Ramos (cell line): ENCODE data around the gene GPR55.

Experiments
- in situ Hi-C: fragments of 300-500 bp; cut with MboI; formaldehyde crosslinking; loops from one replicate; pipeline ENCODE4 v1.14.3; 2022; ENCODE audit warnings: low sequenced_read_pairs; ENCODE audit not compliant: unreplicated experiment

Gene GPR55

GRCh38 chr2:230951396-230951795 lies 26.4 kb upstream of the GPR55 start:
- in situ Hi-C loops: no loop called here

DNA sequence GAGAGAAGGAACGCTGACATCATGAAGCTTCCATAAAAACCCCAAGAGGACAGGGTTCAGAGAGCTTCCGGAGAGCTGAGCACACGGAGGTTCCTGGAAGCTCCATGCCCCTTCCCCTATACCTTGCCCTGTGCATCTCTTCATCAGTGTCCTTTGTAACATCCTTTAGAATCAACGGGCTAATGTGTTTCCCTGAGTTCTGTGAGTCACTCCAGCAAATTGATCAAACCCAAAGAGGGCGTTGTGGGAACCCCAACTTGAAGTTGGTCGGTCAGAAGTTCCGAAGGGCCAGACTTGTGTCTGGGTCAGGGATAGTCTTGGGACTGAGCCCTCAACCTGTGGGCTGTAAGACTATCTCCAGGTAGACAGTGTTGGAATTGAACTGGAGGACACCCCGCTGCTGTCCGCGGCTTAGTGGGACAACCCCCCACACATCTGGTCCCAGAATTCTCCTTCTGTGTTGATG lies 25.9 kb upstream of the GPR55 start:
- in situ Hi-C loops: no loop called here

- in situ Hi-C loops: no loop called here
Observed at GRCh38 chr2:230949966-230950873, 25.2 kb upstream of the GPR55 start.

DNA sequence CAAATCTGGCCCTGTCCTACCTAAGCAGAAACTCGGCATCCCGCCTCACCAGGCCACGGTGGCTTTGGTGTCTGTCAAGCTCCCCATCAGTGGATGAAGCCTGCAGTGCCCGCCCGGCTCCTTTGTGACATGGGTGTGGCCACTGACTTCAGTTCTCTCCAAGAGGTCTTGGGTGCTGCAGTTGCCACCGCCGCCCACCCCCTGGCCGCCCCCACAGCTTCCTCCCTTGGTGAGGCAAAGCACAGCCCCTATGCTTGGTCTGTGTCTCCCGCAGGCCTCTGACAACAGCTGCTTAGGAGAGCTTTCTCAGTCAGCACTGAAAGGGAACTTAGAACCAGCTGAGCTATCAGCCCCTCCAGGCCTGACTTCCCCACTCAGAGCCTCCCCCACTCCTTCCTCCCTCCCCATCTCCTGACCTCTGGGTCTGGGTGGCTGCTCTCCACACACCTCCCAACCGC lies 22.9 kb upstream of the GPR55 start:
- in situ Hi-C loops: no loop called here

- in situ Hi-C loops: no loop called here
Observed at GRCh38 chr2:230947235-230947576, 22.2 kb upstream of the GPR55 start.

DNA sequence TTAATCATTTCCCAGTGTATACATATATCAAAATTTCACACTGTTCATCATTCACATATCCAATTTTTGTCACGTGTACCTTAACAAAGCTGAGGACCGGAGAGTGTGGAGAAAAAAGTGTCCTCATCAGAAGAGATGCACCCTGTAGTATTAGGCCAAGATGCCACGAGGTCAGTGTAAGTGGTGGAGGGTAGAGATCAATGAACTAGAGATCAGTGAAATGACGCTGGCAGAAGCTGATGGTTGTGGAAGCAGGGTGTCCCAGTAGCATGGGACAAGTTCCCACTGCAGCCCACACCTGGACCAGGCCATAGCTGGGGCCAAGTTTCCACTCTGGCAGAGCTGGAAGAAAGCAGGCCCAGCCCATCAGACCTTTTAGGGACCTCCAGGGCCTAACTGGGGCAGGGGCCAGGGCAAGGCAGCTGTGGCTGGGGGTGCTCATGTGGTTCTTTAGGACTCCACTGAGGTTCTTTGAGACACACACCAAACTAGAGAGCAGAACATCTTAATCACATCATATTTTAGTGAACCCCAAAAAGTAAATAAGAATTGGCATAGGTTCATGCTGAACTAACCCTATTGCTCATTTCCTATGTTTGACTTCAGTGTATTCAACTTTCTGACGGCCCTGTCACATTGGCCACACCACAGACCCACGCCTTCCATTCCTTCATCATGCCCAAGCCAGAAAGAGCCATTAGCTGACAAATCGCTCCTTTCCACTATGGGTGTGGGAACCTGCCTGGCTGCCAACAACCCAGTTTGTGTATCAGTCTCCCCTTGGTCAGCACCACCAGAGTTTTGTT lies 21.6 kb upstream of the GPR55 start:
- in situ Hi-C loops: no loop called here

DNA sequence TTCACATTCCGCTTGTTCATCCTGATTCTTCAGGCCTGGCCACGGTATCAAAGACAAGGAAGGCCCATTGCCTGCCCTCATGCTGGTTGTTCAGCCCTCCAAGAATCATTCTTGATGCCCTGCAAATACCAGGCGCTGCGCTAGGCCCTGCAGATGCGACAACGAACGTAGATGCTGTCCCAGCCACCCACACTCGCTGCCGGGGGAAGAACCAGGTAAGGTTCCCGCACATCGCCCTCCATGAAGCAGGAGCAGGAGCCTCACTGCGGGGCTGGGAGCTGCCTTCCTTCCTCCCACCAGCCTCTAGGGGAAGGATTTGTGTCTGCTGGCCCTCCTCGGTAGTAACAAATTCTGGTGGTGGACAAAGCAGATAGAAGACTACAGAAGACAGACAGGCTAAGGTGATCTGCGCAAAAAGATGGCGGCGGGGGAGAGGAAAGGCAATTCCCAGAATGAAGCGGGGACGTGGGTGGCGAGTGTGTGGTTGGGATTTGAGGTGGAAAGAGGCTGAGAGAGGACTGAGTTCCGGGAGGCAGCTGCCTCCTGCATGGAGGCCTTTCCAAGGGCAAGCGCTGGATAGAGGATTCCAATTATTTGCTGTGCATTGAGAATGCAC lies 19.8 kb upstream of the GPR55 start:
- in situ Hi-C loops: no loop called here

- in situ Hi-C loops: no loop called here
Observed at GRCh38 chr2:230944123-230944653, 19.1 kb upstream of the GPR55 start.

DNA sequence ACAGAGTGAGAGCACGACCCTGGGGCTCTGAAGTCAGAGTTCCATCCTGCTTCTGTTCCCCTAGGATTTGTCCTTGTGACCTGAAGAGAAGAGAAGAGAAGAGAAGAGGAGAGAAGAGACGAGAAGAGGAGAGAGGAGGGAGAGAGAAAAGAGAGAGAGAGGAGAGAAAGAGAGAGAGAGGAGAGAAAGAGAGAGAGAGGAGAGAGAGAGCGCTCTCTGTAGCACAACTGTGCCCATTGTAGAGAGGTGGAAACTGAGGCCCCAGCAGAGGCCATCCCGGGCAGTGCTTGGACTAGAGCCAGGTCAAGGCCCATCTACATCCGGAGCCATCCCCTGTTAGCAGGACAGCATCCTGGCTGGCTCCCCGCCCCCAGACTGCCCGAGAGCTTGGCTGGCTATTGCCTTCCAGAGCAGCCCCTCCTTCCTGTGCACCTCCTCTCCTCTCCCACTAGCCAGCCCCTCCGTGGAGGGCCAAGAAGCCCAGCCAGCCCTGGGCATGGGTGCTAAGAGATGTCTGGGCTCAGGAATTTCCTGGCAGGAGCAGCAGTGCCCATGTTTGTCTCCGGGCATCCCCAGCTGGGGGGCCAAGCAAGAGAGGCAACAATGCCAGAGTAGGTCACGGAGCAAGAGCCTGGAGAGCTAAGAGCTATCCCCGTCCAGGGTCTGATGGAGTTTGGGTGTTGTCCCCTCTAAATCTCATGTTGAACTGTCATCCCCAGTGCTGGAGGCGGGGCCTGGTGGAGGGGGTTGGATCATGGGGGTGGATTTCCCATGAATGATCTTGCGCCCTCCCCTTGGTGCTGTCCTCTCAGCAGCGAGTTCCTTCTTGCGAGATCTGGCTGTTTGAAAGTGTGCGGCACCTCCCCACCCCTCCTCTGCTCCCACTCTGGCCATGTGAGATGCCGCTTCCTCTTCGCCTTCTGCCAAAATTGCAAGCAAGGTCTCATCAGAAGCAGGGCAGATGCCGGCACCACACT lies 18.2 kb upstream of the GPR55 start:
- in situ Hi-C loops: no loop called here

- in situ Hi-C loops: no loop called here
Observed at GRCh38 chr2:230942371-230942770, 17.3 kb upstream of the GPR55 start.

- in situ Hi-C loops: no loop called here
Observed at GRCh38 chr2:230941202-230942180, 16.4 kb upstream of the GPR55 start.

DNA sequence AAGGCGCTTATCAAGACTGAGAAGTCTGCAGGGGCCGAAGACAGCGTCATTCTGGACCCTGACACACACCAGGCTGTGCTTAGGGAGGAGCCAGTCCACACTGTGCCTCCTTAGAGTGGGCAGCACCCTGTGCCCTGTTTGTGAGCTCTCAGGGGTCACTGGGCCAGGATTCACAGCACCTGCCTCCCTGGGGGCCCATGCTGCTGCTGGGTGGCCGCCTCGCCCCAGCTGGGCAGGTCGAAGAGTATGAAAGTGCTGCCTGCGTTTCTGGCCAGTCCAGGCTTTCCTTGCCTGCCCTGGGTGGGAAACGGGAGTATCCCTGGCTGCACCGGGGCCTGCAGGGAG lies 15.4 kb upstream of the GPR55 start:
- in situ Hi-C loops: no loop called here

DNA sequence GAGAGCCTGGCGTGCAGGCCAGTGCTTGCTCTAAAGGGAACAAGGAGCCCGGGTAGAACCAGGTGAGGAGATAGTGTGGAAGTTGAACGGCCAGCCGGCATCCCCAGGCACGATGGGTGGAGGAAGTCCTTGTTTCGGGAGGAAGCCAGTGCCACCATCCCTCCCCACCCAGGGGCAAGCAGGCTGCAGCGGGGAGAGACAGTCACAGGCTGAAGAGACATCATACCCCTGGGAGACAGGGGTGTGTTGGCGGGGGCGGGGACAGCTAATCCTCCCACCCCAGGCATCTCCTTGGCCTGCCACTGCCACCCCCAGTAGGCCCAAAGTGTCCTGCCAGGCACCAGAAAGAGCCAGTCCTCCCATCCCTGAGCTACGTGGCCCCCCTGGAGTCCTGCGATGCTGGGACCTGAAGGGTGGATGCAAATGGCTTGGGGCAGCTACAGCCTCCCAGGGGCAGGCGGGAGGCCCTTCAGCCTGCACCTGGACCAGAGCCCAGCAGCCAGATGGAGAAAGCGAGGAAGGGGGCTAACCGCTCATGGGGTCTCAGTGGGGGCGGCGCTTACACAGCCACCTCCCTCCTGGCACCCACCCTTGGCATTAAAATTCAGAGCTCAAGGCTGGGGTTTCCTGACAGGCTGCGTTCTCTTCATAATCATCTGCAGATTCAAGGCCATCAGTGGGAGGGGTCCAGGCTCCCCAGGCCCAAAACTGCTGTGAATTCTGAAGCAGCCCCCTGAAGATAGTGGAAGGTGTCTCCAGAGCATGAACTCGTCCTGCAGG lies 14.8 kb upstream of the GPR55 start:
- in situ Hi-C loops: no loop called here

DNA sequence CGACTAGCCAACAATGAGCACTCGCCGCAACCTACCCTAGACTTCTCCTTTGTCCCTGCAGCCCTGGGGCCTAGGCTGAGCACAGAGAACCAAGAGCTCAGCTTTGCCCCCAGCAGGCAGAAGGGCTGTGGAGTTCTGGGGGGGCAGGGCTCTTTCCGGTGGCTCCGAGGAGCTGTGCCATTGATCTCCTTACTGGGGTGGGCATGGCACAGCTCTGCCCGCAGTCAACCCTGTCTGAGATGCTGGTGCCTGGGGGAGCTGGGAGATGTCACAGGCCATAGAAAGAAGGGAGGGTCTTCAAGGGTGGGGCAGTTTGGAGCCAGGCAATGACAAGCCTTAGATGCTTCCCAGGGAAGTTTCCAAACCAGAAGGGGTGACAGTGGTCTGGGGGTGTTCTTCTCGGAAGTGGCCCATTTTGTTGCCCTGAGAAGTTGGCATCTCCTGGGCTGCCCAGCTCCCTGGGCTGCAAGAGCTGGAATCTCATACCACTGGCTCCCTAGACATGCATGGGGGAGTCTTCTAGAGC lies 14.1 kb upstream of the GPR55 start:
- in situ Hi-C loops: no loop called here

GRCh38 chr2:230938516-230939065 lies 13.5 kb upstream of the GPR55 start:
- in situ Hi-C loops: no loop called here

DNA sequence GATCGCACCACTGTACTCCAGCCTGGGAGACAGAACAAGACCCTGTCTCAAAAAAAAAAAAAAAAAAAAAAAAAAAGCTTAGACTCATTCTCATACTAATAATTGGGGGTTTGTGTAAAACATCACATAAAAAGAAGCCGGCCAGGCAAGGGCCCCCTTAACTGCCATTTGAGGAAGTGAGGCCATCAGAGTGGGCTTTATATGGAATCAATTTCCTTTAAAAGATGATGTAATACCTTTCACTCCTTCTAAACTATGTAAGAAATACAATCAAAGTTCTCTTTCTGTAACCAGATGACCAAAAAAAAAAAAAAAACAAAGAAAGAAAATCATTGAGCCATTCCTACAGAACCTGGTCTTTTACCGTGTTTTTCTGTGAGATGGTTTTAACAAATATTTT lies 13.1 kb upstream of the GPR55 start:
- in situ Hi-C loops: no loop called here

DNA sequence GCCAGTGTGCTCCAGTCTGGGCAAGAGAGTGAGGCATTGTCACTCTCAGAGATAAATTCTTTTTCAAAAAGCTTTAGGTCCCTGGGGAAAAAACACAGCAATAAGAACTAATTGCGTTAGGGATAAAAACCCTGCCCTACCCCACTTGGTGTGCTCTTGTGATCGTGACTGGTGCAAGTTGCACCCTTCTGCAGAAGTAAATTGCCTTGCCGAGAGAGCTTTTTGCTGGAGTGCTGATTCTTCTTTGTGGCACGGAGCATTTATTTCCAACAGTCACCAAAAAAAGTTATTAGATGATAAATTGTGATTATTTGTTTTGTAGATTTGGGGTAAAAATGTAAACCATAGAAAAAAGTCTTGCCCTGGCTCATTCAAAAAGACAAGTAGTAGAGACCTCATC lies 12.3 kb upstream of the GPR55 start:
- in situ Hi-C loops: no loop called here
